K562 (cell line): ENCODE data around the gene FYB1.

Experiments used
- BRCA1 ChIP-seq, 2 experiments: fragments of 450-650 bp in 1 of 2; sonication (generic) in 1 of 2; formaldehyde crosslinking in 1 of 2; IDR thresholded peaks; 2 replicates each; pipeline versions ENCODE4 v1.5.0 to v1.6.1; 2017 to 2020; ENCODE audit warnings: mild to moderate bottlenecking in 1 of 2, missing genetic modification reagents in 1 of 2
- ETV1 ChIP-seq: fragments of 450-650 bp; conservative IDR thresholded peaks from 2 replicates; pipeline ENCODE4 v1.6.1; 2016; ENCODE audit warnings: missing genetic modification characterization, control low read depth, low read depth, missing compliant biosample characterization
- HNRNPL ChIP-seq: fragments of 200-400 bp; formaldehyde crosslinking; IDR thresholded peaks from 2 replicates; pipeline ENCODE4 v1.6.1; 2017; ENCODE audit warnings: low read depth, mild to moderate bottlenecking, low read length
- MED1 ChIP-seq: sonication (generic); formaldehyde crosslinking; IDR thresholded peaks from 2 replicates; pipeline ENCODE4 v1.8.1; 2023; ENCODE audit warnings: missing genetic modification reagents, borderline replicate concordance
- TF ChIP-seq, protein P1 (sequence below): fragments of 250-450 bp; sonication (Bioruptor Pico); IDR thresholded peaks from 2 replicates; pipeline ENCODE4 v1.5.0; 2022; ENCODE audit warnings: mild to moderate bottlenecking

DNA sequence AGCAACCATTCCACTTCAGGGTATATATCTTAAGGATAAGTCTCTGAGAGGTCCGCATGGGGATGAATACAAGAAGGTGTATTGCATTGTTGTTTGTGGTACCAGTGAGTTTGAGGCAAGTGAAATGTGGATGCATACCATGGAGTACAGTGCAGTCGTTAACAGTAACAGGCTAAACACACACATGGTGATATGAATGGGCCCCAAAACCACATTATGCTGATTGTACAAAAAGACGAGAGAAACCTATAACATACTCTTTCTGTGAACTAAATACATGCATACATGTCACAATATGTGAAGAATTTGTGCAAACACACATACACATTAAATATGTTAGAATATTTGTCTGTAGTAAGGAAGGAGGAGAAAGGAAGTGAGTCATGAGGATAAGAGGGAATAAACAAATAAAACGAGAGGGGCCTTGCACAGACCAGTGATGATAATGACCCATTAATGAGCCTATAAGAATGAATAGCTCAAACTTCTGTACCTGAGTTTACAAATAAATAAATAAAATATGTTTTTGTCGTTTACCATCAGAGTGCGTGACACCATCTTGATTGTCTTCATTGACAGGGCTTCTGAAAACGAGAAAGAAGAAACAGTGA lies 78.7 kb downstream of the FYB1 start:
- TF ChIP-seq, protein P1, sequence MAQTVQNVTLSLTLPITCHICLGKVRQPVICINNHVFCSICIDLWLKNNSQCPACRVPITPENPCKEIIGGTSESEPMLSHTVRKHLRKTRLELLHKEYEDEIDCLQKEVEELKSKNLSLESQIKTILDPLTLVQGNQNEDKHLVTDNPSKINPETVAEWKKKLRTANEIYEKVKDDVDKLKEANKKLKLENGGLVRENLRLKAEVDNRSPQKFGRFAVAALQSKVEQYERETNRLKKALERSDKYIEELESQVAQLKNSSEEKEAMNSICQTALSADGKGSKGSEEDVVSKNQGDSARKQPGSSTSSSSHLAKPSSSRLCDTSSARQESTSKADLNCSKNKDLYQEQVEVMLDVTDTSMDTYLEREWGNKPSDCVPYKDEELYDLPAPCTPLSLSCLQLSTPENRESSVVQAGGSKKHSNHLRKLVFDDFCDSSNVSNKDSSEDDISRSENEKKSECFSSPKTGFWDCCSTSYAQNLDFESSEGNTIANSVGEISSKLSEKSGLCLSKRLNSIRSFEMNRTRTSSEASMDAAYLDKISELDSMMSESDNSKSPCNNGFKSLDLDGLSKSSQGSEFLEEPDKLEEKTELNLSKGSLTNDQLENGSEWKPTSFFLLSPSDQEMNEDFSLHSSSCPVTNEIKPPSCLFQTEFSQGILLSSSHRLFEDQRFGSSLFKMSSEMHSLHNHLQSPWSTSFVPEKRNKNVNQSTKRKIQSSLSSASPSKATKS, result no peak
- no peak for TF ChIP-seq BRCA1 (IDR thresholded peaks at IDR 0.05)
- TF ChIP-seq BRCA1 (CRISPR knock-in tag; IDR thresholded peaks at IDR 0.05), result no peak
- no peak for TF ChIP-seq ETV1 (tag)
- no peak for TF ChIP-seq HNRNPL
- TF ChIP-seq MED1 (CRISPR knock-in tag), result no peak
